HG03139 (cell line): ENCODE data around the gene BRD2.
A peak's percentile ranks its signal among the peaks of the same experiment; 100 is the strongest.
"Not testable (repeated sequence)": the region's sequence is repeated elsewhere in the genome, so short reads cannot be mapped to it uniquely, and the experiment has no call there.

Source experiments
- ATAC-seq: cut with Tn5 transposase; IDR thresholded peaks from one replicate; pipeline ENCODE4 v1.9.1; 2021; ENCODE audit not compliant: unreplicated experiment

BRD2 gene

DNA sequence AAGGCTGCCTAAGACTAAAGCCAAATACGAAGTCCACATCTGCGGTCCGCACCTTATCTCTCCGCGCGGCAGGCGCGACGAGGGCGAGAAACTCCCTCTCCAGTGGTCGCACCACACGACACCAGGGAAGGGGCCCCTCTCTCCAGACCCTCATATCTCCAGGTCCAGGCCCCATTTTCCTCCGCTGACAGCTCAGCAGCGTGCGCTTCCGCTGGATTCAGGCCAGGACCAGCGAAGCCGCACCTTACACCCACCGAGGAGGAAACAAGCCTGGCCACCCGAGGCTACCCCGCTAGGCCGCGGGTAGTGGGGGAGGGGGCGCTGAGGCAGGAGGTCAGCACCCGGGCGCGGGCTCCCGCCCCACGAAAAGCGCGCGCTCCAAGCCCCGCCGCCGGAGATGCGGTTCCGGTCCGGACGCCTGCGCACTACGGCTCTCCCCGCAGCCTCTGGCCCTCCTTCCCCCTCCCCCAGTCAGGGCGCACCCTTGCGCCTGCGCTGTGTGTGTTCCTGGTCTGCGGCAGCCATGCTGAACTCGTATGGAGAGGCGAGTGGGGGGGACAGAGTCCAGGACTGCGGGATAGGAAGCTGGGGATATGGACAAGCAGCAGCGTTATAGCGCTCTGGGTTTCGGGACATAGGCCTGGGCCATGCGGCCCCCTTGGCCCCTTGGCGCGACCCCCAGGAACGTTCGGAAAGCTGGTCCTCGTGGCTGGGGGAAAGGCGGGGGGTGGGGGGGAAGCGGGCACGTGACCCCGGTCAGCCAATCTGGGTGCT lies at the start of gene BRD2:
Gene BRD2, plus strand, starts transcription at position 502 of the 774 bp plus-strand sequence. CDS start 4,305 bp downstream, outside the sequence.
- ATAC-seq: peak; percentile 19

DNA sequence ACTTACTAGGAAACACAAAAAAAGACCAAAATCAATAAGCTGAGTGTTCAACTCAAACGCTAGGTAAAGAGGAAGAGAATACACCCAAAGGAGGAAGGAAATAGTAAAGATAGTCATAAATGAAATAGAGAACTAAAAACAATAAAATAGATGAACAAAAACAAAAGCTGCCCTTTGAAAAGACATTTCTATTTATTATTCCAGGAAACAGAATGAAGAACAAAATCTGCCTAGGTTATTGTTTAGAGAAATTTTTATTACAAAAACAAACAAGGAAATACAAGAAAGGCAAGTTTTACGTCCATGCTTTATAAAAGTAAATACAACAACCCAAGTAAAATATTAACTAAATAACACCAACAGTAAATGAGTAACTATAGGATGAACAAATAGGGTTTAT lies 47.7 kb upstream of the BRD2 start:
- no peak for ATAC-seq

- ATAC-seq: no peak
These were observed 46.3 kb upstream of the BRD2 start for GRCh38 chr6:32922083-32922482.

DNA sequence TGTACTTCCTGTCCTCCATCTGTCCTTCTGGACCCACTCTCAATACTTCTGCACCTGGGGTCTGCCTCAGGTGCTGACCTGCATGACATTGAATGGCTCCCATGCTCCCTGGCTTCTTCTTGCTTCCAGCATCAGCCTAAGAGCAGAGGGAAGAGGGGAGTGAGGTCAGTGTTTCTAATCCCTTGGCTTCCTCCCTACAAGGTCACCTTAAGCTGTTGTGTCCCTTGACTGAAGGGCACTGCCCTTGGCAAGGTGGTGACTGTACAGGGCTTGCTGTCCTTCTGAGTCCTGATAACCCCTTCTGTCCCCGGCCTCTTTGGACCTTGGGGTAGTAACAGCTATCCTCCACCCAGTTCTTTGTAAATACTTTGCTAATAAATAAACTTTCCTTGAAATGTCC lies 37.2 kb upstream of the BRD2 start:
- no peak for ATAC-seq

GRCh38 chr6:32932132-32932868 lies 36.1 kb upstream of the BRD2 start:
- no peak for ATAC-seq

DNA sequence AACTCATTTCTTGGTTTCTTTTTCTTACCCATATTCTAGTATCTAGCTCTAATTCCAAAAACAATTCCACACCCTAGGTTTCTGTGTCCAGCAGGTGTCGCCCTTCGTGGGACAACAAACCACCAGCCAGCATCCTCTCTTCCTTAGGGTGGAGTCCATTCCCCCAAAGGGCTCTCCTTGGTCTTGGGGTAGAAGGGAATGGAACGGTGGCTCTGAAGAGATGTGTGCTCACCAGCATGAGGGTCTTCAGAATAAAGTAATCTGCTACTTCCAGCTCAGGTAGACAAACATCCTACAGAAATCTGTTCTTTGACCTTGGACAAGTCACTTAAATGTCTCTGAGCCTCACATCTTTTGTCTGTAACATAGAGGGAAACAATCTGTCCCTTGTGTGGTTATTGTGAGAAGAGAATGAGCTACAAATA lies 34.7 kb upstream of the BRD2 start:
- ATAC-seq: no peak

- no peak for ATAC-seq
These were observed 32.7 kb upstream of the BRD2 start for GRCh38 chr6:32935551-32936238.

DNA sequence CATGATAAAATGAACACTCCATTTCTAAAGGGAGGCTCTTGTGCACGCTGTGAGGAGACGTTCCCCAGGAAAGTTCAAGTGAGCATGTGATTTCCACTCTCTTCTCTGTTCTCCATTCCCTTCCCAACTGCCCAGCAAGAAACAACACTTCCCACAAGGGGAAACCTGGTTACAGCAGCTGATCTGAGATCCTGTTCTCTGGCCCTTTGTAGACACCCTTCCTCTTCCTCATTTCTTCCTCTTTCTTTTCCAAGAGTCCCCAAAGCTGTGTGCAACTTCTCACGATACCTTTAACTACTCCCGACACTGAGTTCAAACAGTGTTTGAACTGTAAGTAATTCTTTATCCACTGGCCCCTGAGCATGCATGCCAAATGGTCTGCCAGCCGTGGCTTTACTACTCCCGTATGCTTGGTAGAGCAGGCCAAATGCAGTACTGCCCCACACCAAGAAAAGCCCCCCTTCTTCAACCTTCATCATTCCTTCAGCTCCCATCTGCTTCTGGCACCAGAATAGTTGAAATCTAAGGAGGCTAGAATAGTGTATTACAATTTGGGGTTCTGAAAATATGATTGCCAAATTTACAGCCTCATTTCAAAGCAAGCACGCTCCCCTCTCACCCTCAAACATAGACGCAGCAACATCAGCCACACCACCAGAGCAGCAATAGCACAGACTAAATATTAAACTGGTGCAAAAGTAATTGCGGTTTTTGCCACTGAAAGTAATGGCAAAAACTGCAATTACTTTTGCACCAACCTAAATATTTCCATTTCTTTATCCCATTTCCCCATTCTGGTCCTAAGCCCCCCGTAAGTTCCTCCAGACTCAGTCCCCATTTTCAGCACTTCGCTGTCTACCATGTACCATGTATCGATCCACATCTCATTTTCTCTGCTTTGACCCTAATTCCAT lies 31.9 kb upstream of the BRD2 start:
- ATAC-seq: no peak

DNA sequence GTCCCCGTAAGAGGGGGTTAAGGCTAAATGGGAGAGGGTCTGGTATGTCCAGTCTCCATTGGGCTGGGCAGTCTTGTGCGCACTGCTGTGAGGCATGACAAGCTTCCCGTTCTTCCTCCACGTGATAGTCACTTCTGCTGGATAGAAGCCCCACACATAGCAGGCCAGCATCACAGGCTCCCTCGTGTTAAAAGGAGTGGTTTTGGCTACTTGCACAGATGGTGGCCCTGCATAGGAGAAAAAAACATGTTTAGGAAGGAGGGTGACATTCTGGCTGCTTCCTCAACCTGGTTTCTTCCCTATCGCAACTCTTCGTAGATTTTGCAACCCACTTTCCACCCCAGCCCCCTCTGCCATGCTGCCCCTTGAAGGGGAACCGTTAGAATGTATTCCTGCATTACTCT lies 31.2 kb upstream of the BRD2 start:
- ATAC-seq: no peak

- ATAC-seq: no peak
These were observed 29.9 kb upstream of the BRD2 start for GRCh38 chr6:32938494-32938893.

DNA sequence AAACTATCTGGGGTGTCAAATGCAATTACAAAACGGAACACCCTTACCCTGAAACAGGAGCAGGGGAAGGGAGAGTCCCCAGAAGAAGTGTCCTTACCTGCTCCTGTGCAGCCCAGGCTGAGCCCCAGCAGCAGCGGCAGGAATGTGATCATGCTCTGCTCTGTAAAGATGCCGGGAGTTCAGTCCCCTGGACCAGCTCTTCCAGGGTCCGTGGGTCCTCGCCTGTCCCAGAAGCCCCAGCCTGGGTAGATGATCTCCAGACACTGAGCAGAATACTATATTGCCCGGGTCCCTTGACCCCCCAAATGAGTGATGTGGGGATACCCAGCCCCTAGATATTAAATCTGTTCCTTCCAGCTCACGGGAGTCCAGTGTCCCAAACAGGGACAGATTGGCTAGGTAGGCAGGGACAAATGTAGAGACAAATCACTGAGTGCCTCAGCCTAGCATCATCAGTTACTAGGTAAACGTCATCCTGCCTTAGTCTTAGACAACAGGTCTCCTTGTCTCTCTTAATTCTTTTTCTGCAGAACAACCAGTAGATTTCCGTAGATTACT lies 27.7 kb upstream of the BRD2 start, which contains the start of gene HLA-DMB:
Gene HLA-DMB, minus strand, starts transcription at position 373 of the 558 bp plus-strand sequence. Its CDS starts 221 bp downstream, at position 152.
- peak; percentile 44 for ATAC-seq

DNA sequence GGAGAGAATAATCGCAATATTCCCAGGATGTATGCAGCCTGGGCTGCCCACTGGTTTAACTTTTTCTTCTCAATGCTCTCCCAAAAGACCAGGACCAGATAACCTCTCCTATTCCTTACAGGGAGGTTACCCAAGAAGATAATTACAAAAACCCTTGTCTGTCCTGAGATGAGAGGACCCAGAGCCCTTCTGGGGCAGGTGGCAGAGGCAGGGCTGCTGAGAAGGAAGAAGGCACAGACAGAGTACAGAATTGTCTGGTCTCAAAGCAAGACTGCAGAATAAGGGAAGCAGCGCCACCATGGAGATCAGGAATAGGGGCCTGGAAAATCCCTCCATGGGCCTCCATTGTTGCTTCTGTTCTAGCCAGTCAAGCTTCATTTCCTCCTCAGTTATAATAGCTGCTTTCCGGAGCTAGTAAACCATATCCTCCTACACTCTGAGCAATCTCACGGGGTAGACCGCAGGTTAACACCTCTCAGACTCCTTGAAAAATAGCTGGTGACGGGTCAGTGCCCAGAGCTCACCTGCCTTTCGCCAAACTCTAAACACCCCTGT lies 27.1 kb upstream of the BRD2 start:
- ATAC-seq: peak; percentile 42

DNA sequence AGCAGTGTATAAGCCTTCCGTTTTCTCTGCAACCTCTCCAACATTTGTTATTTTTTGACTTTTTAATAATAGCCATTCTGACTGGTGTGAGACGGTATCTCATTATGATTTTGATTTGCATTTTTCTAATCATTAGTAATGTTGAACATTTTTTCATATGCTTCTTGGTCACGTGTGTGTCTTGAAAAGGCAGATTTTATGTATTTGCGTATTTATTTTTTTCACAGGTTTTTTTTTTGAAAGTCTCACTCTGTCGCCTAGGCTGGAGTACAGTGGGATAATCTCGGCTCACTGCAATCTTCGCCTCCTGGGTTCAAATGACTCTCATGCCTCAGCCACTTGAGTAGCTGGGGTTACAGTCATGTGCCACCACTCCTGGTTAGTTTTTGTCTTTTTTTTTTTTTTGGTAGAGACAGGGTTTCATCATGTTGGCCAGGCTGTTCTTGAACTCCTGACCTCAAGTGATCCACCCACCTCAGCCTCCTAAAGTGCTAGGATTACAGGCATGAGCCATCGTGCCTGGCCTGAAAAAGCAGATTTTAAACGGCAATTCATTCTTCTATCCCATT lies 25.8 kb upstream of the BRD2 start:
- ATAC-seq: not testable (repeated sequence)

- ATAC-seq: no peak
These were observed 24.3 kb upstream of the BRD2 start for GRCh38 chr6:32943864-32944649.

- ATAC-seq: no peak
These were observed 23.2 kb upstream of the BRD2 start for GRCh38 chr6:32945108-32945760.

GRCh38 chr6:32945953-32946352 lies 22.4 kb upstream of the BRD2 start:
- no peak for ATAC-seq

- ATAC-seq: no peak
These were observed 21.5 kb upstream of the BRD2 start for GRCh38 chr6:32946893-32947292.
